Activated naive CD8-positive, alpha-beta T cell treated with anti-CD3 and anti-CD28 coated beads for 36 hours (primary cell): ENCODE measurements around the gene ALG8. TPM values are rescaled to one million over a fixed set of nuclear protein-coding genes. Genes with fewer than 3 reads are reported as not detected.

Experiments used
- DNase-seq: peaks from one replicate; pipeline ENCODE4 v3.0.0; 2021
- H3K27ac Mint-ChIP-seq: one replicate; pipeline ENCODE4 v1.8.0; 2022; ENCODE audit warnings: mild to moderate bottlenecking, moderate library complexity, mixed read lengths
- H3K27me3 Mint-ChIP-seq: one replicate; pipeline ENCODE4 v1.8.0; 2022; ENCODE audit warnings: mild to moderate bottlenecking, mixed read lengths
- H3K36me3 Mint-ChIP-seq: one replicate; pipeline ENCODE4 v1.8.0; 2021; ENCODE audit warnings: mild to moderate bottlenecking, mixed read lengths
- H3K4me1 Mint-ChIP-seq: one replicate; pipeline ENCODE4 v1.8.0; 2021; ENCODE audit warnings: mixed read lengths
- H3K4me3 Mint-ChIP-seq: one replicate; pipeline ENCODE4 v1.8.0; 2022; ENCODE audit warnings: mild to moderate bottlenecking, moderate library complexity, mixed read lengths
- H3K9me3 Mint-ChIP-seq: one replicate; pipeline ENCODE4 v1.8.0; 2022; ENCODE audit warnings: mixed read lengths
- total RNA-seq, 2 experiments: library from RNA; stranded (reverse); gene quantifications; one replicate each; pipeline ENCODE4 v1.2.3, GENCODE V29; 2021

The ALG8 gene
- total RNA-seq, 2 experiments from 2014 or later = 40.2 to 48.8 TPM

GRCh38 chr11:78057462-78058055 is 81.9 kb downstream of the ALG8 start:
- H3K27me3 Mint-ChIP-seq = no peaks in the 10 kb centered on the region
- no peaks in the 10 kb centered on the region for H3K4me1 Mint-ChIP-seq
- no peak overlapping the region for H3K4me3 Mint-ChIP-seq
- DNase-seq = no peak
- H3K27ac Mint-ChIP-seq = no peak overlapping the region
- no peaks in the 10 kb centered on the region for H3K9me3 Mint-ChIP-seq
- H3K36me3 Mint-ChIP-seq = no peaks in the 10 kb centered on the region

GRCh38 chr11:78056093-78056492 is 83.3 kb downstream of the ALG8 start:
- no peak overlapping the region for H3K27ac Mint-ChIP-seq
- no peaks in the 10 kb centered on the region for H3K36me3 Mint-ChIP-seq
- no peaks in the 10 kb centered on the region for H3K9me3 Mint-ChIP-seq
- no peak for DNase-seq
- H3K4me1 Mint-ChIP-seq = no peaks in the 10 kb centered on the region
- H3K4me3 Mint-ChIP-seq = no peak overlapping the region
- no peaks in the 10 kb centered on the region for H3K27me3 Mint-ChIP-seq

- Mint-ChIP-seq H3K4me1 (no peaks in the 10 kb centered on the region), H3K4me3 (no peak overlapping the region), H3K27ac (no peak overlapping the region), H3K27me3 (no peaks in the 10 kb centered on the region), H3K9me3 (no peaks in the 10 kb centered on the region), H3K36me3 (no peaks in the 10 kb centered on the region)
- no peak for DNase-seq
Observed at GRCh38 chr11:78054971-78055370, 84.5 kb downstream of the ALG8 start.

- no peaks in the 10 kb centered on the region for H3K27me3 Mint-ChIP-seq
- H3K36me3 Mint-ChIP-seq = no peaks in the 10 kb centered on the region
- no peaks in the 10 kb centered on the region for H3K9me3 Mint-ChIP-seq
- no peak for DNase-seq
- no peaks in the 10 kb centered on the region for H3K4me1 Mint-ChIP-seq
- no peak overlapping the region for H3K27ac Mint-ChIP-seq
- no peak overlapping the region for H3K4me3 Mint-ChIP-seq
Observed at GRCh38 chr11:78050964-78051831, 88.2 kb downstream of the ALG8 start.

Other genes starting within 250 kb of the ALG8 start
- 10 to 100 TPM; 45.2 to 46.2 TPM for gene INTS4, start 145.0 kb downstream of the ALG8 start, total RNA-seq
- gene KCTD14, start 116.3 kb downstream of the ALG8 start, total RNA-seq = under 1 TPM; 0.12 to 0.50 TPM
- gene THRSP, start 75.8 kb downstream of the ALG8 start, total RNA-seq = not detected
- 100 to 1,000 TPM; 196 to 211 TPM for gene NDUFC2, start 59.8 kb downstream of the ALG8 start, total RNA-seq
- gene KCTD21, start 49.0 kb upstream of the ALG8 start, total RNA-seq = 1 to 10 TPM; 3.3 to 4.0 TPM
- 1 to 10 TPM; 3.5 to 4.2 TPM for gene USP35, start 49.3 kb upstream of the ALG8 start, total RNA-seq